OCI-LY7 (cell line): ENCODE data around the gene THRB. TPM values are rescaled to one million over a fixed set of nuclear protein-coding genes. Genes with fewer than 3 reads are reported as not detected.

Source experiments
- BruUV-seq: library from RNA; stranded (reverse); fragments of 400-500 nt; replicated peaks from 2 replicates; lab custom pipeline; 2021; lab: Mats Ljungman, UMichigan
- CTCF ChIA-PET: fragments of 300-600 bp; sonication (Branson Sonifier 250); formaldehyde crosslinking; loops from one replicate; lab custom pipeline; 2022; ENCODE audit warnings: antibody characterized with exemption; ENCODE audit not compliant: unreplicated experiment; lab: Charles Lee
- POLR2A ChIA-PET: fragments of 300-600 bp; sonication (Branson Sonifier 250); formaldehyde crosslinking; loops from one replicate; lab custom pipeline; 2022; ENCODE audit warnings: antibody characterized with exemption; lab: Charles Lee
- DNase-seq: peaks from one replicate; pipeline ENCODE4 v3.0.0-alpha.2; 2015; ENCODE audit warnings: low spot score
- H2AFZ ChIP-seq: fragments of 200-600 bp; sonication (generic), shearing (Covaris generic); 2 replicates; pipeline ENCODE4 v1.6.1; 2014; ENCODE audit warnings: mild to moderate bottlenecking, antibody characterized with exemption, low read length, moderate library complexity
- H3K27ac ChIP-seq: fragments of 200-600 bp; sonication (generic); 2 replicates; pipeline ENCODE4 v1.5.1; 2014; ENCODE audit warnings: mixed run types, low read depth, mild to moderate bottlenecking, moderate library complexity, low read length, inconsistent platforms; ENCODE audit not compliant: poor library complexity, severe bottlenecking
- H3K36me3 ChIP-seq: fragments of 200-600 bp; sonication (generic); 2 replicates; pipeline ENCODE4 v1.6.1; 2014; ENCODE audit warnings: mild to moderate bottlenecking, antibody characterized with exemption, low read length, moderate library complexity, mixed read lengths; ENCODE audit not compliant: insufficient read depth
- H3K4me1 ChIP-seq: fragments of 200-600 bp; sonication (generic); 2 replicates; pipeline ENCODE4 v1.5.1; 2014; ENCODE audit warnings: mild to moderate bottlenecking, low read length; ENCODE audit not compliant: insufficient read depth, poor library complexity, severe bottlenecking
- H3K4me2 ChIP-seq: fragments of 200-600 bp; sonication (generic); 2 replicates; pipeline ENCODE4 v1.6.1; 2014; ENCODE audit warnings: mild to moderate bottlenecking, low read length
- H3K4me3 ChIP-seq: fragments of 200-600 bp; sonication (generic); 2 replicates; pipeline ENCODE4 v1.5.1; 2014; ENCODE audit warnings: mild to moderate bottlenecking, low read depth, low read length; ENCODE audit not compliant: poor library complexity, severe bottlenecking
- H3K79me2 ChIP-seq: fragments of 200-600 bp; sonication (generic); 2 replicates; pipeline ENCODE4 v1.6.1; 2016; ENCODE audit warnings: low read depth, mild to moderate bottlenecking, low read length, moderate library complexity, mixed read lengths; ENCODE audit not compliant: insufficient read depth
- H3K9me2 ChIP-seq: fragments of 200-600 bp; sonication (generic); 2 replicates; pipeline ENCODE4 v1.6.1; 2016; ENCODE audit warnings: mild to moderate bottlenecking, low read length, mixed read lengths; ENCODE audit not compliant: insufficient read depth
- H3K9me3 ChIP-seq: fragments of 200-600 bp; sonication (generic); 2 replicates; pipeline ENCODE4 v1.6.1; 2014; ENCODE audit warnings: mild to moderate bottlenecking, mixed run types, low read length, mixed read lengths
- H4K20me1 ChIP-seq: fragments of 200-600 bp; sonication (generic); 2 replicates; pipeline ENCODE4 v1.6.1; 2014; ENCODE audit warnings: mild to moderate bottlenecking, antibody characterized with exemption, low read length, moderate library complexity, mixed read lengths; ENCODE audit not compliant: insufficient read depth
- CTCF ChIP-seq: fragments of 200-600 bp; sonication (generic); conservative IDR thresholded peaks from 2 replicates; pipeline ENCODE4 v1.5.1; 2014; ENCODE audit warnings: mild to moderate bottlenecking, antibody characterized with exemption, low read length, moderate library complexity, mixed read lengths
- EZH2phosphoT487 ChIP-seq: fragments of 200-600 bp; sonication (generic); IDR thresholded peaks from 2 replicates; pipeline ENCODE4 v1.6.1; 2018; ENCODE audit warnings: low read depth, borderline replicate concordance, mild to moderate bottlenecking, mixed run types, antibody characterized with exemption, low read length, moderate library complexity, mixed read lengths
- intact Hi-C: fragments of 100-400 bp; cut with micrococcal nuclease; formaldehyde crosslinking; loops from one replicate; pipeline ENCODE4 v1.10.0; 2022; ENCODE audit not compliant: unreplicated experiment
- total RNA-seq, 2 experiments: library from RNA; depleted of rRNA in 1 of 2; stranded (reverse); fragments of >200 nt in 1 of 2; shearing (Covaris generic) in 1 of 2; gene quantifications; 2 replicates each; pipeline ENCODE4 v1.2.3, GENCODE V29; 2014 to 2022

THRB gene
- total RNA-seq, 2 experiments from 2014 or later = not detected

- no peak overlapping the region for H2AFZ ChIP-seq
- H3K27ac ChIP-seq = no peak overlapping the region
- no peaks in the 10 kb centered on the region for H3K9me2 ChIP-seq
- no peak for TF ChIP-seq EZH2phosphoT487
- no peak for TF ChIP-seq CTCF
- no peak overlapping the region for H3K4me2 ChIP-seq
- H4K20me1 ChIP-seq = no peaks in the 10 kb centered on the region
- no peaks in the 10 kb centered on the region for H3K79me2 ChIP-seq
- ChIA-PET POLR2A (no interaction called here), CTCF (no interaction called here)
- DNase-seq = no peak
- no peaks in the 10 kb centered on the region for H3K4me1 ChIP-seq
- no peak overlapping the region for H3K4me3 ChIP-seq
- no peaks in the 10 kb centered on the region for H3K36me3 ChIP-seq
- intact Hi-C loops = no loop called here
- no TSS peak for BruUV-seq
- H3K9me3 ChIP-seq = no peaks in the 10 kb centered on the region
These were observed 178.7 kb downstream of the THRB start for GRCh38 chr3:24315971-24316370.

GRCh38 chr3:24315356-24315755 lies 179.3 kb downstream of the THRB start:
- H4K20me1 ChIP-seq = no peaks in the 10 kb centered on the region
- BruUV-seq = no TSS peak
- H3K79me2 ChIP-seq = no peaks in the 10 kb centered on the region
- no peak for DNase-seq
- H3K4me2 ChIP-seq = no peak overlapping the region
- POLR2A ChIA-PET = interaction anchor here (0.6 kb wide), 1 partner anchor 207 kb away, joined by 3 read pairs; no protein-coding TSS in a partner anchor
- no peak overlapping the region for H2AFZ ChIP-seq
- intact Hi-C loops = no loop called here
- no peak overlapping the region for H3K4me3 ChIP-seq
- TF ChIP-seq EZH2phosphoT487 = no peak
- no peak for TF ChIP-seq CTCF
- no peak overlapping the region for H3K27ac ChIP-seq
- no peaks in the 10 kb centered on the region for H3K36me3 ChIP-seq
- H3K9me3 ChIP-seq = no peaks in the 10 kb centered on the region
- H3K4me1 ChIP-seq = no peaks in the 10 kb centered on the region
- H3K9me2 ChIP-seq = no peaks in the 10 kb centered on the region
- CTCF ChIA-PET = no interaction called here

- POLR2A ChIA-PET = no interaction called here
- H3K9me3 ChIP-seq = no peaks in the 10 kb centered on the region
- no TSS peak for BruUV-seq
These were observed 182.8 kb downstream of the THRB start for GRCh38 chr3:24311881-24312280.

More at GRCh38 chr3:24311881-24312280, 182.8 kb downstream of the THRB start:
- no peak overlapping the region for H3K27ac ChIP-seq
- H3K4me3 ChIP-seq = no peak overlapping the region
- no peaks in the 10 kb centered on the region for H3K36me3 ChIP-seq
- no peak for DNase-seq
- H3K4me1 ChIP-seq = no peaks in the 10 kb centered on the region
- CTCF ChIA-PET = no interaction called here
- H3K4me2 ChIP-seq = no peak overlapping the region
- H3K9me2 ChIP-seq = no peaks in the 10 kb centered on the region
- H2AFZ ChIP-seq = no peak overlapping the region
- no peaks in the 10 kb centered on the region for H3K79me2 ChIP-seq
- no peak for TF ChIP-seq CTCF
- no peak for TF ChIP-seq EZH2phosphoT487
- H4K20me1 ChIP-seq = no peaks in the 10 kb centered on the region
- intact Hi-C loops = no loop called here
